WERI-Rb-1 (cell line): ENCODE data around the gene VPS8.
"Not testable (repeated sequence)": the region's sequence is repeated elsewhere in the genome, so short reads cannot be mapped to it uniquely, and the experiment has no call there.

Experiments
- DNase-seq: peaks from one replicate; pipeline ENCODE4 v3.0.0-alpha.2; 2020
- H3K27ac ChIP-seq: fragments of 250-450 bp; sonication (Bioruptor Pico); 2 replicates; pipeline ENCODE4 v1.5.1; 2020; ENCODE audit warnings: mild to moderate bottlenecking, moderate library complexity
- H3K27me3 ChIP-seq: fragments of 250-450 bp; sonication (Bioruptor Pico); 2 replicates; pipeline ENCODE4 v1.5.1; 2021; ENCODE audit warnings: mild to moderate bottlenecking, low read depth, moderate library complexity; ENCODE audit not compliant: insufficient read depth, severe bottlenecking
- H3K36me3 ChIP-seq: fragments of 250-450 bp; sonication (Bioruptor Pico); 2 replicates; pipeline ENCODE4 v1.5.1; 2020; ENCODE audit warnings: mild to moderate bottlenecking, moderate library complexity
- H3K4me3 ChIP-seq: 2 replicates; pipeline ENCODE4 v1.5.1; 2011; ENCODE audit warnings: low read depth, mild to moderate bottlenecking, control low read depth, low read length
- H3K9me3 ChIP-seq: fragments of 250-450 bp; sonication (Bioruptor Pico); 2 replicates; pipeline ENCODE4 v1.5.1; 2021; ENCODE audit warnings: mild to moderate bottlenecking, moderate library complexity; ENCODE audit not compliant: severe bottlenecking
- TF ChIP-seq, protein P1 (sequence below): IDR thresholded peaks from 2 replicates; pipeline ENCODE4 v1.5.1; 2011; ENCODE audit warnings: low read depth, mild to moderate bottlenecking, control low read depth, inconsistent platforms, low read length

The VPS8 gene

DNA sequence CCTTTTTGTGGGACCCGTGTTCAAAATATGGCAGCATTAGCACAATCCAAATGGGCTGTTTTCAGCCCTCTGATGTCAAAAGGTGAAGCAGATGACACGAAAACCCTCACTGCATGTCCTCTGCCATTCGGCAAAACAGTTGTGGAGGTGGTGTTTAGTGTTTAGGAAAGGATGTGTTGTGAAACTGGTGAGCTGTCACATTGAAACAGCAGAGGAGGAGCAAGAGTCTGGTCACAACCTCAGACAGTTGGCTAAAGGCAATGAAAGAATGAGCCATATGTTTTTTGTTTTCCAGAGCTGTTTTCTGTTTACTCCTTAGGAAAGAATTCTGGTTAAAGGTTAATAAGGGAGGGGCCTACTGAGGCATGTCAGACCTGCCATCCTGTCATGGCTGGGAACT lies 140.7 kb downstream of the VPS8 start:
- Histone ChIP-seq H3K9me3 (no peaks in the 10 kb centered on the region), H3K4me3 (no peak overlapping the region), H3K27me3 (no peaks in the 10 kb centered on the region), H3K27ac (no peak overlapping the region), H3K36me3 (no peaks in the 10 kb centered on the region)
- DNase-seq: no peak
- TF ChIP-seq, protein P1, sequence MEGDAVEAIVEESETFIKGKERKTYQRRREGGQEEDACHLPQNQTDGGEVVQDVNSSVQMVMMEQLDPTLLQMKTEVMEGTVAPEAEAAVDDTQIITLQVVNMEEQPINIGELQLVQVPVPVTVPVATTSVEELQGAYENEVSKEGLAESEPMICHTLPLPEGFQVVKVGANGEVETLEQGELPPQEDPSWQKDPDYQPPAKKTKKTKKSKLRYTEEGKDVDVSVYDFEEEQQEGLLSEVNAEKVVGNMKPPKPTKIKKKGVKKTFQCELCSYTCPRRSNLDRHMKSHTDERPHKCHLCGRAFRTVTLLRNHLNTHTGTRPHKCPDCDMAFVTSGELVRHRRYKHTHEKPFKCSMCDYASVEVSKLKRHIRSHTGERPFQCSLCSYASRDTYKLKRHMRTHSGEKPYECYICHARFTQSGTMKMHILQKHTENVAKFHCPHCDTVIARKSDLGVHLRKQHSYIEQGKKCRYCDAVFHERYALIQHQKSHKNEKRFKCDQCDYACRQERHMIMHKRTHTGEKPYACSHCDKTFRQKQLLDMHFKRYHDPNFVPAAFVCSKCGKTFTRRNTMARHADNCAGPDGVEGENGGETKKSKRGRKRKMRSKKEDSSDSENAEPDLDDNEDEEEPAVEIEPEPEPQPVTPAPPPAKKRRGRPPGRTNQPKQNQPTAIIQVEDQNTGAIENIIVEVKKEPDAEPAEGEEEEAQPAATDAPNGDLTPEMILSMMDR: no peak

DNA sequence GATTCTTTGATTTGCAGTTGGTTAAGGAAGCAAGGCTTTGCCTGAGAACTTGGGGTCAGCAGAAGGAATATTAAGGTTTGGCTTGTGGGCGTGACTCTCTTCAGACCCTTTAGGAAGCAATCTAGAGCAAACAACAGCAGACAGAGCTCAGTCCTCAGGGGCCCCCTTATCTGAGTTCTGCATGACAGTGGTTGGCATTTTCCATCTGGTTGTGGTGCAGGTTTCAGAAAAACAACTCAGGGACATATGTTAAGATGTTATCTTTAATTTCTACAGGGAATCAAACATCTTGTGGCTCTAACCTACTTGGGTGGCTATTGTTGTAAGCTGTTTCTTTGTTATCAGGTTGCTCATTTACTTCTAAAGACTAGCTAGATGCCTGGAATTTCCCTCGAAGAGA lies 141.4 kb downstream of the VPS8 start:
- Histone ChIP-seq H3K36me3 (no peaks in the 10 kb centered on the region), H3K9me3 (no peaks in the 10 kb centered on the region), H3K27ac (no peak overlapping the region), H3K27me3 (no peaks in the 10 kb centered on the region), H3K4me3 (no peak overlapping the region)
- TF ChIP-seq, protein P1: no peak
- DNase-seq: no peak

DNA sequence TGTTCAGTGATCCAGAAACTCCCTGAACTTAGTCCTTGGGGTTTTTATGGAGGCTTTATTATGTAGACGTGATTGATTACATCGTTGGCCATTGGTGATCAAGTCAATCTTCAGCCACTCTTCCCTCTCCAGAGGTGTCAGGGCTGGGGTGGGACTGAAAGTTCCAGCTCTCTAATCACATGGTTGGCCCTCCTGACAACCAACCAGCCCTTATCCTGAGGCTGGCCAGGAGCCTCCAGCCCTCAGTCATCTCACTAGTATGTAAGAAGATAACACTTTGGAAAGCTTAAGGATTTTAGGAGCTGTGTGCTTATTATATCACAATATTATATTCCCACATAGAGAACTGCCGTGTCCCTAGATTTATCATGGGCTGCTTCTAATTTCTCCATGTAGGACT lies 142.3 kb downstream of the VPS8 start:
- Histone ChIP-seq H3K9me3 (no peaks in the 10 kb centered on the region), H3K36me3 (no peaks in the 10 kb centered on the region), H3K27me3 (no peaks in the 10 kb centered on the region), H3K27ac (no peak overlapping the region), H3K4me3 (no peak overlapping the region)
- DNase-seq: no peak
- TF ChIP-seq, protein P1: no peak

DNA sequence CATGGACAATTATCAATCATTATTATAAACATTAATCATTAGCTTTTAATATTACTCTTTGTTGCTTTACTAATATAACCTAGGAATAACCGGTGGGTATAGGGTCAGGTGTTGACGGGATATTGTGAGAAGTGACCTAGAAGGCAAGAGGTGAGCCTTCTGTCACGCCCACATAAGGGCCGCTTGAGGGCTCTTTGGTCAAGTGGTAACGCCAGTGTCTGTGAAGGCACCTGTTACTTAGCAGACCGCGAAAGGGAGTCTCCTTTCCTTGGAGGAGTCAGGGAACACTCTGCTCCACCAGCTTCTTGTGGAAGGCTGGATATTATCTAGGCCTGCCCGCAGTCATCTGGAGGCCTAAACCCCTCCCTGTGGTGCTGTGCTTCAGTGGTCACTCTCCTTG lies 142.9 kb downstream of the VPS8 start:
- not testable (repeated sequence) for DNase-seq, H3K27ac ChIP-seq, H3K36me3 ChIP-seq, H3K9me3 ChIP-seq, H3K27me3 ChIP-seq, H3K4me3 ChIP-seq

DNA sequence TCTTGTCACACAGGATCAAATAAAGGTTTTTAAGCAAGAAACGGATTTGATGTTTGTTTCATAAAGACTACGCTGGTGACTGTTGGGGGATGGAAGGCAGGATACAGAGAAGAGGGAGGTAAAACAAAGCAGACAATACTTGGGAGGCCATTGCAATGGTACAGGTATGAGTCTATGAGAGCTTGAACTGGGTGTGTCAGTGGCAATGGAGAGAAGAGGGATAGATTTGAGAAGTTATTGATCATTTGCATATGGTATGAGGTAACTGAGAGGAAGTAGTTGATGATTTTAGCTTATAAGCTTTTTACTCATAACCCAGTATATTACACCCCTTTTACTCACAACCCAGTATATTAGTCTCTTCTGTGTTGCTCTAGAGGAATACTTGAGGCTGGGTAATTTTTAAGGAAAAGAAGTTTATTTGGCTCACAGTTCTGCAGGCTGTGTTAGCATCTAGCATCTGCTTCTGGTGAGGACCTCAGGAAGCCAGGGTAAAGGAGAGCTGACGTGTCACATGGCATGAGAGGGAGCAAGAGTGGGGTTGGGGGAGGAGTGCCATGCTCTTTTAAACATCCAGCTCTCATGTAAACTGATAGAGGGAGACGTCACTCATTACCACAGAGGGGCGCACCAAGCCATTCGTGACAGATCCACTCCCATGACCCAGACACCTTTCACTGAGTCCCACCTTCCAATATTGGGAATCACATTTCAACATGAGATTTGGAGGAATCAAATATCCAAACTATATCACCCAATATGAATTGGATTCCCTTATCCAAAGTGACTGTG lies 153.9 kb downstream of the VPS8 start:
- Histone ChIP-seq H3K4me3 (no peak overlapping the region), H3K36me3 (no peaks in the 10 kb centered on the region; the same call in 1 of the 2 replicates), H3K9me3 (no peaks in the 10 kb centered on the region), H3K27me3 (no peaks in the 10 kb centered on the region), H3K27ac (no peak overlapping the region)
- TF ChIP-seq, protein P1: 0 out of 2 replicates have a peak, but pooled peaks have one; percentile 7
- DNase-seq: peak; percentile 11

DNA sequence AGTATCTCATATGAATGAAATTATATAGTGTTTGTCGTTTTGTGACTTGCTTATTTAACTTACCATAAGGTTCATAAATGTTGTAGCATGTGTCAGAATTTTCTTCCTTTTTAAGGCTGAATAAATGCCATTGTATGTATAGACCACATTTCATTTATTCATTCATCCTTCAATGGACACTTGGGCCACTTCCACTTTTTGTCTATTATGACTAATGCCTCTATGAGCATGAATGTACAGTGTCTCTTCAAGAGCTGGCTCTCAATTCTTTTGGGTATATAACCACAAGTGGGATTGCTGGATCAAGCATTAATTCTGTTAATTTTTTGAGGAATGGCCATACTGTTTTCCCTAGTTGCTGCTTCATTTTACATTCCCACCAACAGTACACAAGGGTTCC lies 156.1 kb downstream of the VPS8 start:
- TF ChIP-seq, protein P1: no peak

More for the DNA sequence above, 156.1 kb downstream of the VPS8 start:
- no peaks in the 10 kb centered on the region for H3K9me3 ChIP-seq
- H3K27me3 ChIP-seq: no peaks in the 10 kb centered on the region
- peaks cover 2% of the 10 kb centered on the region; the same call in 1 of the 2 replicates for H3K36me3 ChIP-seq
- no peak for DNase-seq
- H3K4me3 ChIP-seq: no peak overlapping the region
- no peak overlapping the region for H3K27ac ChIP-seq
